K562 (cell line): Measurements from ENCODE around the gene EXOC3. TPM values are rescaled to one million over a fixed set of nuclear protein-coding genes. Genes with fewer than 3 reads are reported as not detected.

Experiments used
- ATF7 ChIP-seq: fragments of 450-650 bp; IDR thresholded peaks from 2 replicates; pipeline ENCODE4 v1.7.1; 2014; ENCODE audit warnings: mild to moderate bottlenecking, moderate library complexity
- CBX8 ChIP-seq: fragments of 200-600 bp; sonication (generic); IDR thresholded peaks from 2 replicates; pipeline ENCODE4 v1.6.1; 2012; ENCODE audit warnings: borderline replicate concordance, mixed run types, low read depth, mild to moderate bottlenecking, moderate library complexity, mixed read lengths, low read length, control low read depth, inconsistent platforms; ENCODE audit not compliant: poor library complexity, severe bottlenecking; ENCODE audit errors: extremely low read depth
- FOXM1 ChIP-seq, 2 experiments: fragments of 450-650 bp in 1 of 2; sonication (generic) in 1 of 2; formaldehyde crosslinking in 1 of 2; IDR thresholded peaks; 2 replicates each; pipeline versions ENCODE4 v1.6.1 to v1.9.0; 2017 to 2022; ENCODE audit warnings: low read depth in 2 of 2, mild to moderate bottlenecking in 2 of 2, missing genetic modification reagents in 1 of 2, moderate library complexity in 1 of 2
- HDAC8 ChIP-seq: fragments of 450-650 bp; IDR thresholded peaks from 2 replicates; pipeline ENCODE4 v1.6.1; 2016; ENCODE audit warnings: mild to moderate bottlenecking, missing genetic modification characterization, moderate library complexity, missing compliant biosample characterization
- L3MBTL2 ChIP-seq: fragments of 450-650 bp; IDR thresholded peaks from 2 replicates; pipeline ENCODE4 v1.6.1; 2016; ENCODE audit warnings: mild to moderate bottlenecking, moderate library complexity
- PTTG1 ChIP-seq: fragments of 450-650 bp; IDR thresholded peaks from 2 replicates; pipeline ENCODE4 v1.6.1; 2016; ENCODE audit warnings: low read depth, mild to moderate bottlenecking, missing genetic modification characterization, missing compliant biosample characterization
- RBM14 ChIP-seq: fragments of 200-400 bp; formaldehyde crosslinking; IDR thresholded peaks from 2 replicates; pipeline ENCODE4 v1.6.1; 2018; ENCODE audit warnings: low read depth, mild to moderate bottlenecking, low read length, moderate library complexity, borderline replicate concordance; ENCODE audit not compliant: insufficient read depth
- SPI1 ChIP-seq: IDR thresholded peaks from 2 replicates; pipeline ENCODE4 v1.6.1; 2011; ENCODE audit warnings: low read depth, low read length, control low read depth, borderline replicate concordance
- ZKSCAN1 ChIP-seq: fragments of 150-350 bp; IDR thresholded peaks from 2 replicates; pipeline ENCODE4 v1.6.1; 2016; ENCODE audit warnings: low read depth, low read length
- ZNF184 ChIP-seq: sonication (generic); formaldehyde crosslinking; IDR thresholded peaks from 2 replicates; pipeline ENCODE4 v1.5.0; 2020; ENCODE audit warnings: missing genetic modification reagents
- ZNF217 ChIP-seq: sonication (generic); formaldehyde crosslinking; IDR thresholded peaks from 2 replicates; pipeline ENCODE4 v1.8.0; 2022; ENCODE audit warnings: mild to moderate bottlenecking, missing genetic modification reagents
- ZNF431 ChIP-seq: sonication (generic); formaldehyde crosslinking; IDR thresholded peaks from 2 replicates; pipeline ENCODE4 v1.8.0; 2022; ENCODE audit warnings: mild to moderate bottlenecking, missing genetic modification reagents
- ZNF551 ChIP-seq: fragments of 250-450 bp; sonication (Bioruptor Pico); IDR thresholded peaks from 2 replicates; pipeline ENCODE4 v1.5.0; 2021; ENCODE audit warnings: mild to moderate bottlenecking, moderate library complexity
- polyA plus RNA-seq, 8 experiments: library from polyadenylated mRNA; depleted of rRNA in 4 of 8; stranded (reverse) in 5 of 8; unstranded in 3 of 8; fragments of >200 nt; fragmentation: Nextera tagmentation in 2 of 8; fragmentation: Illumina TruSeq in 1 of 8; extraction: Ambion mirVana in 2 of 8; extraction: Trizol in 1 of 8; gene quantifications; 2 replicates each; pipeline versions ENCODE4 v1.2.1 to v1.2.3, GENCODE V29; 2011 to 2014; ENCODE audit warnings: inconsistent platforms in 1 of 8, missing spikeins in 1 of 8
- total RNA-seq, 7 experiments: library from RNA; depleted of rRNA in 6 of 7; stranded (reverse); fragments of >200 nt in 6 of 7; fragmentation: Illumina TruSeq in 2 of 7; extraction: Trizol in 2 of 7; gene quantifications; 2 replicates each; pipeline versions ENCODE4 v1.2.1 to v1.2.3, GENCODE V29; 2011 to 2021; ENCODE audit warnings: low replicate concordance in 1 of 7
- TF ChIP-seq, protein P1 (sequence below): fragments of 250-450 bp; sonication (Bioruptor Pico); IDR thresholded peaks from 2 replicates; pipeline ENCODE4 v1.8.0; 2022; ENCODE audit warnings: moderate library complexity, mild to moderate bottlenecking, inconsistent platforms
- TF ChIP-seq, protein P2 (sequence below): fragments of 250-450 bp; sonication (Bioruptor Pico); IDR thresholded peaks from 2 replicates; pipeline ENCODE4 v1.4.0; 2020; ENCODE audit warnings: borderline replicate concordance
- TF ChIP-seq, protein P3 (sequence below): fragments of 450-650 bp; IDR thresholded peaks from 2 replicates; pipeline ENCODE4 v1.6.1; 2017; ENCODE audit warnings: mild to moderate bottlenecking, moderate library complexity
- TF ChIP-seq, protein P4 (sequence below): fragments of 250-450 bp; sonication (Bioruptor Pico); IDR thresholded peaks from 2 replicates; pipeline ENCODE4 v1.9.0; 2021; ENCODE audit warnings: mild to moderate bottlenecking
- TF ChIP-seq, protein P5 (sequence below): fragments of 250-450 bp; sonication (Bioruptor Pico); IDR thresholded peaks from 2 replicates; pipeline ENCODE4 v1.8.0; 2021; ENCODE audit warnings: borderline replicate concordance, mild to moderate bottlenecking, moderate library complexity; ENCODE audit not compliant: poor library complexity, severe bottlenecking

The EXOC3 gene
- total and polyA plus RNA-seq, 9 of the 15 experiments (the other 6 are each of a cell fraction or from before 2014, with no cell fraction given): 1.4 to 41.9 (median 22.4) TPM

DNA sequence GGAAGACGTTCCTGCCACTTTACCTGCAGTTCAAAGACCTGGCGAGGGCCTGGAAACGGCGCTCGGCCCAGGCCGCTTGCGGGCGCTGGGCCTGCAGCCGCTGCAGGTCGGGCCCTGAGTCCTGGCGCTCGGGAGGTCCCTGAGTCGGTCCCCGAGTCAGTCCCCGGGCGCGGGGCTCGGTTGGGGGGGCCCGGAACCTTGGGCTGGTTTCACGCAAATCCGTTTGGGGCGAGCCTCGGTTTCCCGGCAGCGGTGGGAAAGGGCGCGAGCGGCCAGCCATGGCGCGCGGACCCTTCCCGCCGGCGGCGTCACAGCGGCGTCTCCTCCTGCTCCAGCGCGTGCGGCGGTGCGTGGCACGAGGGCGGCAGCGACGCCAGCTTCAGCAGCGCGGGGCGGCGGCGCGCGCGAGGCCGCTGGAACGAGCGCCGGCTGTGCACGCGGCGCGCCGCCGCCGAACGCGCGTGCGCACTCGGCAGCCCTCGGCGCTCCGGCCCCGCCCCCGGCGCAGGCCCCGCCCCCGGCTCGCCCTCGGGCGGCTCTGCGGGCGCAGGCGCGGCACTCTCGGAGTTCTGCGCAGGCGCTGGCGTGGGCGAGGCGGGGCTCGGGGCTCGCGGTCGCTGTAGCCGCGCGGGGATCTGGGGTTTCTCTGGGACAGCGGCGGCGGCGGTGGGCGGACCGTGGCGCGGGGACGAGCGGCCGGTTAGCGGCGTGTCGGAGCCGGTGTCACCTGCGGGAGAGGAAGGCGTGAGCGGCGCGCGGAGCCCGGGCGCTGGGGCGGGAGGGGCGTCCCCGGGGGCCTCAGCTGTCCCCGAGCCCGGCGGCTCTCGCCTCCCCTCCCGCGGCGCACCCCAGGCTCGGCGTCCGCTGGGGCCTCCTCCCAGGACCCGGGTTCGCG, 29.9 kb downstream of the EXOC3 start (continued):
- TF ChIP-seq, protein P1, sequence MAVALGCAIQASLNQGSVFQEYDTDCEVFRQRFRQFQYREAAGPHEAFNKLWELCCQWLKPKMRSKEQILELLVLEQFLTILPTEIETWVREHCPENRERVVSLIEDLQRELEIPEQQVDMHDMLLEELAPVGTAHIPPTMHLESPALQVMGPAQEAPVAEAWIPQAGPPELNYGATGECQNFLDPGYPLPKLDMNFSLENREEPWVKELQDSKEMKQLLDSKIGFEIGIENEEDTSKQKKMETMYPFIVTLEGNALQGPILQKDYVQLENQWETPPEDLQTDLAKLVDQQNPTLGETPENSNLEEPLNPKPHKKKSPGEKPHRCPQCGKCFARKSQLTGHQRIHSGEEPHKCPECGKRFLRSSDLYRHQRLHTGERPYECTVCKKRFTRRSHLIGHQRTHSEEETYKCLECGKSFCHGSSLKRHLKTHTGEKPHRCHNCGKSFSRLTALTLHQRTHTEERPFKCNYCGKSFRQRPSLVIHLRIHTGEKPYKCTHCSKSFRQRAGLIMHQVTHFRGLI (CRISPR knock-in tag): peak; percentile 68; the same call in 1 of the 2 replicates
- TF ChIP-seq, protein P2, sequence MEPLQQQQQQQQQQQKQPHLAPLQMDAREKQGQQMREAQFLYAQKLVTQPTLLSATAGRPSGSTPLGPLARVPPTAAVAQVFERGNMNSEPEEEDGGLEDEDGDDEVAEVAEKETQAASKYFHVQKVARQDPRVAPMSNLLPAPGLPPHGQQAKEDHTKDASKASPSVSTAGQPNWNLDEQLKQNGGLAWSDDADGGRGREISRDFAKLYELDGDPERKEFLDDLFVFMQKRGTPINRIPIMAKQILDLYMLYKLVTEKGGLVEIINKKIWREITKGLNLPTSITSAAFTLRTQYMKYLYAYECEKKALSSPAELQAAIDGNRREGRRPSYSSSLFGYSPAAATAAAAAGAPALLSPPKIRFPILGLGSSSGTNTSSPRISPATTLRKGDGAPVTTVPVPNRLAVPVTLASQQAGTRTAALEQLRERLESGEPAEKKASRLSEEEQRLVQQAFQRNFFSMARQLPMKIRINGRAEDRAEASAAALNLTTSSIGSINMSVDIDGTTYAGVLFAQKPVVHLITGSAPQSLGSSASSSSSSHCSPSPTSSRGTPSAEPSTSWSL (CRISPR knock-in tag): no peak
- TF ChIP-seq SPI1 (no peak), FOXM1 (IDR thresholded peaks at IDR 0.05; ENCODE audit: low read depth) (no peak), FOXM1 (CRISPR knock-in tag; IDR thresholded peaks at IDR 0.05; ENCODE audit: low read depth) (peak; percentile 85), ATF7 (peak; percentile 50; the same call in 1 of the 2 replicates), HDAC8 (peak; percentile 83; the same call in 1 of the 2 replicates), ZNF551 (CRISPR knock-in tag) (no peak), L3MBTL2 (peak; percentile 99), ZKSCAN1 (no peak), CBX8 (no peak), ZNF217 (CRISPR knock-in tag) (no peak), RBM14 (no peak), ZNF431 (CRISPR knock-in tag) (peak; percentile 81), ZNF184 (CRISPR knock-in tag) (no peak), PTTG1 (no peak)
- TF ChIP-seq, protein P3, sequence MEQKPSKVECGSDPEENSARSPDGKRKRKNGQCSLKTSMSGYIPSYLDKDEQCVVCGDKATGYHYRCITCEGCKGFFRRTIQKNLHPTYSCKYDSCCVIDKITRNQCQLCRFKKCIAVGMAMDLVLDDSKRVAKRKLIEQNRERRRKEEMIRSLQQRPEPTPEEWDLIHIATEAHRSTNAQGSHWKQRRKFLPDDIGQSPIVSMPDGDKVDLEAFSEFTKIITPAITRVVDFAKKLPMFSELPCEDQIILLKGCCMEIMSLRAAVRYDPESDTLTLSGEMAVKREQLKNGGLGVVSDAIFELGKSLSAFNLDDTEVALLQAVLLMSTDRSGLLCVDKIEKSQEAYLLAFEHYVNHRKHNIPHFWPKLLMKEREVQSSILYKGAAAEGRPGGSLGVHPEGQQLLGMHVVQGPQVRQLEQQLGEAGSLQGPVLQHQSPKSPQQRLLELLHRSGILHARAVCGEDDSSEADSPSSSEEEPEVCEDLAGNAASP: no peak
- TF ChIP-seq, protein P4, sequence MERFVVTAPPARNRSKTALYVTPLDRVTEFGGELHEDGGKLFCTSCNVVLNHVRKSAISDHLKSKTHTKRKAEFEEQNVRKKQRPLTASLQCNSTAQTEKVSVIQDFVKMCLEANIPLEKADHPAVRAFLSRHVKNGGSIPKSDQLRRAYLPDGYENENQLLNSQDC (CRISPR knock-in tag): no peak
- TF ChIP-seq, protein P5, sequence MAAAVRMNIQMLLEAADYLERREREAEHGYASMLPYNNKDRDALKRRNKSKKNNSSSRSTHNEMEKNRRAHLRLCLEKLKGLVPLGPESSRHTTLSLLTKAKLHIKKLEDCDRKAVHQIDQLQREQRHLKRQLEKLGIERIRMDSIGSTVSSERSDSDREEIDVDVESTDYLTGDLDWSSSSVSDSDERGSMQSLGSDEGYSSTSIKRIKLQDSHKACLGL (CRISPR knock-in tag): peak; percentile 24
